Cerebellar nuclear complex (tissue), 1 donor: ENCODE data around the gene EFCAB14.
A peak's percentile ranks its signal among the peaks of the same experiment; 100 is the strongest.
"Not testable (repeated sequence)": the region's sequence is repeated elsewhere in the genome, so short reads cannot be mapped to it uniquely, and the experiment has no call there.

ENCODE experiments used
- DNase-seq, 2 experiments: peaks; one replicate each; lab custom pipeline; 2025; lab: John Stamatoyannopoulos, UW

Gene EFCAB14

GRCh38 chr1:46721686-46722205, 2.8 kb upstream of the EFCAB14 start:
- no peak for DNase-seq

GRCh38 chr1:46721204-46721603, 2.3 kb upstream of the EFCAB14 start:
- DNase-seq, result no peak

- DNase-seq, result not testable (repeated sequence)
Measured at GRCh38 chr1:46720319-46720718, 1.4 kb upstream of the EFCAB14 start.

- DNase-seq, result no peak
Measured at GRCh38 chr1:46719689-46720088, 775 bp upstream of the EFCAB14 start.

- DNase-seq, result no peak
Measured at GRCh38 chr1:46718340-46718726, 581 bp downstream of the EFCAB14 start.

- no peak for DNase-seq
Measured at GRCh38 chr1:46717654-46718053, 1.3 kb downstream of the EFCAB14 start.

- no peak for DNase-seq
Measured at GRCh38 chr1:46714976-46715375, 3.9 kb downstream of the EFCAB14 start.

- no peak for DNase-seq
Measured at GRCh38 chr1:46708121-46708520, 10.8 kb downstream of the EFCAB14 start.

GRCh38 chr1:46705408-46705807, 13.5 kb downstream of the EFCAB14 start:
- no peak for DNase-seq

- DNase-seq, result no peak
Measured at GRCh38 chr1:46703927-46704641, 14.8 kb downstream of the EFCAB14 start.

GRCh38 chr1:46699666-46700065, 19.2 kb downstream of the EFCAB14 start:
- DNase-seq, result no peak

GRCh38 chr1:46697053-46697452, 21.9 kb downstream of the EFCAB14 start:
- DNase-seq, result no peak

- DNase-seq, result not testable (repeated sequence)
Measured at GRCh38 chr1:46694676-46695075, 24.2 kb downstream of the EFCAB14 start.

- DNase-seq, result peak in 1 of 2 experiments; percentile 6
Measured at GRCh38 chr1:46692811-46693770, 25.8 kb downstream of the EFCAB14 start.

GRCh38 chr1:46691997-46692790, 26.7 kb downstream of the EFCAB14 start:
- peak in 1 of 2 experiments; percentile 18 for DNase-seq

GRCh38 chr1:46690931-46691421, 27.9 kb downstream of the EFCAB14 start:
- no peak for DNase-seq

- DNase-seq, result no peak
Measured at GRCh38 chr1:46689897-46690296, 29.0 kb downstream of the EFCAB14 start.

- DNase-seq, result peak; percentile 61 to 89
Measured at GRCh38 chr1:46689356-46689755, 29.6 kb downstream of the EFCAB14 start.

- DNase-seq, result peak; percentile 57 to 69
Measured at GRCh38 chr1:46687921-46688509, 30.9 kb downstream of the EFCAB14 start.

GRCh38 chr1:46687093-46687659, 31.7 kb downstream of the EFCAB14 start:
- DNase-seq, result peak; percentile 26 to 67

GRCh38 chr1:46686255-46686654, 32.7 kb downstream of the EFCAB14 start:
- no peak for DNase-seq
